AG09309 (cell line): ENCODE data around the gene LRP10.

Source experiments
- DNase-seq: peaks from one replicate; pipeline ENCODE4 v3.0.0-alpha.2; 2010; ENCODE audit warnings: low read depth
- H3K4me3 ChIP-seq: 2 replicates; pipeline ENCODE4 v1.5.1; 2011; ENCODE audit warnings: mild to moderate bottlenecking, low read depth, low read length, moderate library complexity; ENCODE audit not compliant: control insufficient read depth
- CTCF ChIP-seq: IDR thresholded peaks from 2 replicates; pipeline ENCODE4 v1.5.1; 2011; ENCODE audit warnings: mild to moderate bottlenecking, low read depth, low read length, inconsistent platforms; ENCODE audit not compliant: insufficient read depth, control insufficient read depth; ENCODE audit errors: missing control alignments

LRP10 gene

GRCh38 chr14:22886500-22887259 lies 15.1 kb downstream of the LRP10 start:
- peak overlapping the region; percentile 42 for H3K4me3 ChIP-seq

GRCh38 chr14:22887260-22887989 lies 15.9 kb downstream of the LRP10 start:
- H3K4me3 ChIP-seq: peak overlapping the region; percentile 42
- DNase-seq: no peak

More at GRCh38 chr14:22886500-22887259, 15.1 kb downstream of the LRP10 start:
- DNase-seq: no peak
- TF ChIP-seq CTCF: peak; percentile 10

GRCh38 chr14:22887990-22888378 lies 16.4 kb downstream of the LRP10 start:
- TF ChIP-seq CTCF: no peak
- DNase-seq: no peak
- H3K4me3 ChIP-seq: no peak overlapping the region; the same call in 1 of the 2 replicates

More at GRCh38 chr14:22887260-22887989, 15.9 kb downstream of the LRP10 start:
- TF ChIP-seq CTCF: no peak

DNA sequence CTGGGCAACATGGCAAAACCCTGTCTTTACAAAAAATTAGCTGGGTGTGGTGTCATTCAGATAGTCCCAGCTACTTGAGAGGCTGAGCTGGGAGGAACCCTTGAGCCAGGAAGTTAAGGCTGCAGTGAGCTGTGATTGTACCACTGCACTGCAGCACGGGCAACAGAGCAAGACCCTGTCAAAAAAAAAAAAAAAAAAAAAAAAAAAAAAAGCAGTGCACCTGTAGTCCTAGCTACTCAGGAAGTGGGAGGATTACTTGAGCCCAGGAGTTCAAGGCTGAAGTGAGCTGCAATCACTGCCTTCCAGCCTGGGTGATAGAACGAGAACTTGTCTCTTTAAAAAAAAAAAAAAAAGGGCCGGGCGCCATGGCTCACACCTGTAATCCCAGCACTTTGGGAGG lies 17.1 kb downstream of the LRP10 start:
- no peak for TF ChIP-seq CTCF
- DNase-seq: no peak
- H3K4me3 ChIP-seq: no peak overlapping the region

DNA sequence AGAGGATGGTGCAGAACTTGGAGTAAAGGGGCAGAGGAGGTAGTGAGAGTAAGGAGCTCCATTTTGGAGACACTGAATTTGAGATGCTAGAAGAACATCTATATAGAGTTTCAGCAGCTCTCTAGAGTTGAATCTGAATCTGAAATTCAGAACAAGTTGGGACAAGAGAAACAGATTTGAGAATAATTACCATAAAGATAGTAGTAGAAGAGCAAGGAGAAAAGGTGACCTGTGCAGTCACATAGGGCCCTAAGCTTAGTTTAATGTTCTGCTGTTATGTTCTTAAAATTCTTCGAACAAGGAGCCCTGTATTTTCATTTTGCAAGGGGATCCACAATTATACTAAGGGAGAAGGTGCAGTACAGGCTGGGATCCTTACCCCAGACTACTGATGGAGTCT lies 18.9 kb downstream of the LRP10 start:
- TF ChIP-seq CTCF: peak; percentile 1
- DNase-seq: no peak
- no peak overlapping the region for H3K4me3 ChIP-seq

GRCh38 chr14:22892488-22892887 lies 20.9 kb downstream of the LRP10 start:
- H3K4me3 ChIP-seq: no peak overlapping the region
- TF ChIP-seq CTCF: no peak
- DNase-seq: no peak
